Measurements from ENCODE around the gene DRAP1.

DRAP1 gene

GRCh38 chr11:65919573-65920371 is 546 bp downstream of the DRAP1 start:
- H3K27me3 Mint-ChIP-seq: no peaks in the 10 kb centered on the region
- peak; percentile 79 for DNase-seq
- peaks cover 55% of the 10 kb centered on the region for H3K4me1 Mint-ChIP-seq
- peak overlapping the region; percentile 93 for H3K4me3 Mint-ChIP-seq
- CTCF ChIA-PET: interaction anchor here (0.8 to 1.7 kb wide), 2 partner anchors 31 to 35 kb away, joined by 4 to 7 read pairs; partner anchors contain the start of gene FIBP
- H3K36me3 Mint-ChIP-seq: peaks cover 44% of the 10 kb centered on the region
- peak overlapping the region; percentile 91 for H3K27ac Mint-ChIP-seq
- no peaks in the 10 kb centered on the region for H3K9me3 Mint-ChIP-seq

- Mint-ChIP-seq H3K4me3 (peak overlapping the region; percentile 93), H3K27ac (peak overlapping the region; percentile 37), H3K36me3 (peaks cover 39% of the 10 kb centered on the region), H3K27me3 (no peaks in the 10 kb centered on the region), H3K9me3 (no peaks in the 10 kb centered on the region), H3K4me1 (peaks cover 50% of the 10 kb centered on the region)
- CTCF ChIA-PET: interaction anchor here (0.8 to 1.7 kb wide), 2 partner anchors 32 to 35 kb away, joined by 4 to 7 read pairs; partner anchors contain the start of gene FIBP
- DNase-seq: no peak
Measured at GRCh38 chr11:65920372-65920802, 1.2 kb downstream of the DRAP1 start.

- no peak for DNase-seq
- H3K4me1 Mint-ChIP-seq: peaks cover 46% of the 10 kb centered on the region
- peaks cover 39% of the 10 kb centered on the region for H3K36me3 Mint-ChIP-seq
- H3K27ac Mint-ChIP-seq: no peak overlapping the region
- CTCF ChIA-PET: interaction anchor here (0.8 to 1.7 kb wide), 2 partner anchors 32 to 36 kb away, joined by 4 to 7 read pairs; partner anchors contain the start of gene FIBP
- H3K27me3 Mint-ChIP-seq: no peaks in the 10 kb centered on the region
- H3K4me3 Mint-ChIP-seq: peak overlapping the region; percentile 93
- no peaks in the 10 kb centered on the region for H3K9me3 Mint-ChIP-seq
Measured at GRCh38 chr11:65921033-65921555, 1.9 kb downstream of the DRAP1 start.

GRCh38 chr11:65921876-65922275 is 2.6 kb downstream of the DRAP1 start:
- peak overlapping the region; percentile 38 for H3K4me3 Mint-ChIP-seq
- peak overlapping the region; percentile 33 for H3K27ac Mint-ChIP-seq
- no peaks in the 10 kb centered on the region for H3K9me3 Mint-ChIP-seq
- no peaks in the 10 kb centered on the region for H3K27me3 Mint-ChIP-seq
- DNase-seq: no peak
- peaks cover 33% of the 10 kb centered on the region for H3K36me3 Mint-ChIP-seq
- peaks cover 44% of the 10 kb centered on the region for H3K4me1 Mint-ChIP-seq
- CTCF ChIA-PET: interaction anchor here (1.1 to 2.3 kb wide), 2 partner anchors 37 to 67 kb away, joined by 3 to 10 read pairs; no protein-coding TSS in a partner anchor

- peaks cover 46% of the 10 kb centered on the region for H3K4me1 Mint-ChIP-seq
- H3K36me3 Mint-ChIP-seq: peaks cover 30% of the 10 kb centered on the region
- H3K27ac Mint-ChIP-seq: peak overlapping the region; percentile 69
- H3K27me3 Mint-ChIP-seq: no peaks in the 10 kb centered on the region
- CTCF ChIA-PET: interaction anchor here (1.0 to 2.3 kb wide), 3 partner anchors 38 to 211 kb away, joined by 3 to 10 read pairs (median 3); partner anchors contain the start of gene KAT5
- no peaks in the 10 kb centered on the region for H3K9me3 Mint-ChIP-seq
- H3K4me3 Mint-ChIP-seq: peak overlapping the region; percentile 38
- DNase-seq: no peak
Measured at GRCh38 chr11:65922565-65922964, 3.3 kb downstream of the DRAP1 start.

GRCh38 chr11:65925397-65925796 is 6.2 kb downstream of the DRAP1 start:
- no peaks in the 10 kb centered on the region for H3K27me3 Mint-ChIP-seq
- H3K4me3 Mint-ChIP-seq: no peak overlapping the region
- no peak for DNase-seq
- CTCF ChIA-PET: no interaction called here
- no peaks in the 10 kb centered on the region for H3K9me3 Mint-ChIP-seq
- peaks cover 24% of the 10 kb centered on the region for H3K36me3 Mint-ChIP-seq
- peak overlapping the region; percentile 15 for H3K27ac Mint-ChIP-seq
- peaks cover 59% of the 10 kb centered on the region for H3K4me1 Mint-ChIP-seq

GRCh38 chr11:65927904-65928397 is 8.7 kb downstream of the DRAP1 start:
- DNase-seq: peak; percentile 92
- Mint-ChIP-seq H3K36me3 (peaks cover 11% of the 10 kb centered on the region), H3K4me1 (peaks cover 60% of the 10 kb centered on the region), H3K4me3 (peak overlapping the region; percentile 65), H3K27me3 (no peaks in the 10 kb centered on the region), H3K27ac (peak overlapping the region; percentile 98), H3K9me3 (no peaks in the 10 kb centered on the region)
- CTCF ChIA-PET: interaction anchor here (0.7 to 2.6 kb wide), 6 partner anchors 10 to 43 kb away, joined by 3 to 10 read pairs (median 3); partner anchors contain the start of genes CCDC85B and FIBP

GRCh38 chr11:65928667-65929066 is 9.4 kb downstream of the DRAP1 start:
- Mint-ChIP-seq H3K9me3 (no peaks in the 10 kb centered on the region), H3K4me1 (peaks cover 56% of the 10 kb centered on the region), H3K27ac (peak overlapping the region; percentile 98), H3K4me3 (peak overlapping the region; percentile 65), H3K36me3 (peaks cover 6% of the 10 kb centered on the region), H3K27me3 (no peaks in the 10 kb centered on the region)
- CTCF ChIA-PET: interaction anchor here (0.7 to 2.6 kb wide), 4 partner anchors 11 to 43 kb away, joined by 3 to 10 read pairs (median 6); partner anchors contain the start of genes CCDC85B and FIBP
- DNase-seq: no peak

GRCh38 chr11:65931773-65932557 is 12.7 kb downstream of the DRAP1 start:
- Mint-ChIP-seq H3K4me3 (no peak overlapping the region), H3K9me3 (no peaks in the 10 kb centered on the region), H3K27ac (no peak overlapping the region), H3K4me1 (peaks cover 49% of the 10 kb centered on the region), H3K36me3 (peaks cover 4% of the 10 kb centered on the region), H3K27me3 (no peaks in the 10 kb centered on the region)
- DNase-seq: no peak
- CTCF ChIA-PET: interaction anchor here (1.1 to 3.9 kb wide), 4 partner anchors 10 to 73 kb away, joined by 3 to 21 read pairs (median 6); partner anchors contain the start of gene FIBP

- H3K36me3 Mint-ChIP-seq: peaks cover 2% of the 10 kb centered on the region
- DNase-seq: no peak
- no peak overlapping the region for H3K4me3 Mint-ChIP-seq
- H3K27ac Mint-ChIP-seq: no peak overlapping the region
- peaks cover 43% of the 10 kb centered on the region for H3K4me1 Mint-ChIP-seq
- CTCF ChIA-PET: interaction anchor here (1.1 to 3.9 kb wide), 4 partner anchors 10 to 48 kb away, joined by 3 to 21 read pairs (median 6); partner anchors contain the start of gene FIBP
- peaks cover 5% of the 10 kb centered on the region for H3K27me3 Mint-ChIP-seq
- H3K9me3 Mint-ChIP-seq: no peaks in the 10 kb centered on the region
Measured at GRCh38 chr11:65932558-65932919, 13.3 kb downstream of the DRAP1 start.

GRCh38 chr11:65934014-65934413 is 14.8 kb downstream of the DRAP1 start:
- no peak overlapping the region for H3K27ac Mint-ChIP-seq
- H3K4me1 Mint-ChIP-seq: peaks cover 29% of the 10 kb centered on the region
- H3K27me3 Mint-ChIP-seq: peaks cover 16% of the 10 kb centered on the region
- no peak overlapping the region for H3K4me3 Mint-ChIP-seq
- DNase-seq: no peak
- H3K36me3 Mint-ChIP-seq: no peaks in the 10 kb centered on the region
- H3K9me3 Mint-ChIP-seq: no peaks in the 10 kb centered on the region
- CTCF ChIA-PET: interaction anchor here (1.2 kb wide), 1 partner anchor 56 kb away, joined by 3 read pairs; no protein-coding TSS in a partner anchor

GRCh38 chr11:65937766-65938165 is 18.5 kb downstream of the DRAP1 start:
- Mint-ChIP-seq H3K27me3 (peaks cover 45% of the 10 kb centered on the region), H3K9me3 (no peaks in the 10 kb centered on the region), H3K4me1 (no peaks in the 10 kb centered on the region)

GRCh38 chr11:65941720-65942310 is 22.6 kb downstream of the DRAP1 start:
- H3K27ac Mint-ChIP-seq: no peak overlapping the region
- no peaks in the 10 kb centered on the region for H3K4me1 Mint-ChIP-seq
- H3K4me3 Mint-ChIP-seq: no peak overlapping the region
- no peaks in the 10 kb centered on the region for H3K36me3 Mint-ChIP-seq
- CTCF ChIA-PET: interaction anchor here (1.3 kb wide), 1 partner anchor 10 kb away, joined by 6 read pairs; no protein-coding TSS in a partner anchor
- no peaks in the 10 kb centered on the region for H3K9me3 Mint-ChIP-seq
- H3K27me3 Mint-ChIP-seq: peaks cover 53% of the 10 kb centered on the region
- DNase-seq: no peak

More at GRCh38 chr11:65937766-65938165, 18.5 kb downstream of the DRAP1 start:
- Mint-ChIP-seq H3K4me3 (no peak overlapping the region), H3K36me3 (no peaks in the 10 kb centered on the region), H3K27ac (no peak overlapping the region)
- DNase-seq: no peak
- CTCF ChIA-PET: no interaction called here

Measured in activated naive CD4-positive, alpha-beta T cell treated with anti-CD3 and anti-CD28 coated beads, Interleukin-2, amount 10 ng/mL, durations not matched to agents 7 days and 5 days (primary cell).